GM10847 (cell line): Measurements from ENCODE around the gene CPT1C.

Experiments used
- POLR2A ChIP-seq: IDR thresholded peaks from 2 replicates; pipeline ENCODE4 v1.6.1; 2011; ENCODE audit not compliant: insufficient read length; ENCODE audit errors: extremely low read depth

The CPT1C gene

GRCh38 chr19:49704888-49705642, 14.1 kb downstream of the CPT1C start:
- TF ChIP-seq POLR2A: no peak

GRCh38 chr19:49705919-49706318, 15.0 kb downstream of the CPT1C start:
- TF ChIP-seq POLR2A: no peak

- no peak for TF ChIP-seq POLR2A
Measured at GRCh38 chr19:49710372-49710951, 19.5 kb downstream of the CPT1C start.

- no peak for TF ChIP-seq POLR2A
Measured at GRCh38 chr19:49712397-49712859, 21.5 kb downstream of the CPT1C start.

GRCh38 chr19:49713236-49713845, 22.4 kb downstream of the CPT1C start:
- no peak for TF ChIP-seq POLR2A

- TF ChIP-seq POLR2A: no peak
Measured at GRCh38 chr19:49716154-49716553, 25.2 kb downstream of the CPT1C start.

GRCh38 chr19:49718511-49718910, 27.6 kb downstream of the CPT1C start:
- TF ChIP-seq POLR2A: no peak

GRCh38 chr19:49718991-49719390, 28.1 kb downstream of the CPT1C start:
- no peak for TF ChIP-seq POLR2A

- TF ChIP-seq POLR2A: no peak
Measured at GRCh38 chr19:49727217-49728030, 36.5 kb downstream of the CPT1C start.

- no peak for TF ChIP-seq POLR2A
Measured at GRCh38 chr19:49730166-49730565, 39.2 kb downstream of the CPT1C start.

- TF ChIP-seq POLR2A: no peak
Measured at GRCh38 chr19:49738268-49738667, 47.4 kb downstream of the CPT1C start.

GRCh38 chr19:49739098-49739497, 48.2 kb downstream of the CPT1C start:
- TF ChIP-seq POLR2A: no peak

- no peak for TF ChIP-seq POLR2A
Measured at GRCh38 chr19:49739933-49740332, 49.0 kb downstream of the CPT1C start.

- no peak for TF ChIP-seq POLR2A
Measured at GRCh38 chr19:49741210-49741844, 50.4 kb downstream of the CPT1C start.

GRCh38 chr19:49744946-49745381, 54.0 kb downstream of the CPT1C start:
- no peak for TF ChIP-seq POLR2A
